ENCODE results near the gene FOXD1.
A peak's percentile ranks its signal among the peaks of the same experiment; 100 is the strongest.
"Not testable (repeated sequence)": the region's sequence is repeated elsewhere in the genome, so short reads cannot be mapped to it uniquely, and the experiment has no call there.

FOXD1 gene

GRCh38 chr5:73417303-73418034 is 31.1 kb downstream of the FOXD1 start:
- no peak for DNase-seq (ENCODE audit: low spot score)

DNA sequence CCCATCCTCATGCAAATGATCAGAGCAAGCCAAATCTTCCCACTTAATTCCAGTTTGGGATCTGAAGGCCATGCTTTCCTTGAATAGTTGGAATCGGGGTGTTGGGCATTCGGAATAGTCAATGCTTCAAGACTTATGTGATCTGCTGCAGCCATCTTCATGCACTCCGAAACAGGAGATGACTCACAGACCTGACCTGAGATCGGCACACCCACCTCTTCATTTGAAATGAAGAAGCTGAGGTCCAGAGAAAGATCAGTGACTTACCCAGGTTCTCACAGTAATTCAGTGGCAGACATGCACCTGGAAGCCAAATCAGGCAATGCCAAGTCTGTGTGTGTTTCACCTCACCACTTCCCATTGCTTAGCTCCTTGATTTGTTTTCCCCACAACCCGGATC is 33.0 kb downstream of the FOXD1 start:
- no peak for DNase-seq (ENCODE audit: low spot score)

GRCh38 chr5:73415171-73415570 is 33.4 kb downstream of the FOXD1 start:
- DNase-seq (ENCODE audit: low spot score): no peak

GRCh38 chr5:73412597-73412988 is 36.0 kb downstream of the FOXD1 start:
- no peak for DNase-seq (ENCODE audit: low spot score)

GRCh38 chr5:73411936-73412596 is 36.5 kb downstream of the FOXD1 start:
- DNase-seq (ENCODE audit: low spot score): no peak

- DNase-seq (ENCODE audit: low spot score): not testable (repeated sequence)
These were observed 38.6 kb downstream of the FOXD1 start for GRCh38 chr5:73409927-73410326.

- peak; percentile 28 for DNase-seq (ENCODE audit: low spot score)
These were observed 42.9 kb downstream of the FOXD1 start for GRCh38 chr5:73405691-73406090.

DNA sequence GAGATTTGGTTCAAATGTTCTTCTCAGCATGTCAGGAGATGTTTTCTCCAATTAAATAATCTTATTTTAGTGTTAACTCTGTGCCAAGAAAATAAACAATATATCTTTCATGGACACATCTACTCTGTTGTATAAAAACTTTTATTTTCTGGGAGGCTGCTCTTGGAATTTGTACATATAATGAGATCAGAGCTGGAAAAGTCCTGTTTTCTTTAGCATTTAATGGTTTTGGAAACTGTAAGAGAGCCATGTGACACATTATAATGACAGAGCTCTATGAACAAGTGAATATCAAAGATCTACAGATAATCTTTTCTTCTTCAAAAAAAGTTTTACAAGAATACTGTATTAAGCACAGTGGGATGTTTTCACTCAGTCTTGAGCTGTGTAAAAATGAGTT is 48.8 kb downstream of the FOXD1 start:
- no peak for DNase-seq (ENCODE audit: low spot score)
